GM18868 (cell line): ENCODE results near the gene NFKBIZ.

ENCODE experiments used
- ATAC-seq: cut with Tn5 transposase; IDR thresholded peaks from one replicate; pipeline ENCODE4 v1.9.1; 2021; ENCODE audit warnings: mild to moderate bottlenecking, moderate library complexity; ENCODE audit not compliant: unreplicated experiment

NFKBIZ gene

DNA sequence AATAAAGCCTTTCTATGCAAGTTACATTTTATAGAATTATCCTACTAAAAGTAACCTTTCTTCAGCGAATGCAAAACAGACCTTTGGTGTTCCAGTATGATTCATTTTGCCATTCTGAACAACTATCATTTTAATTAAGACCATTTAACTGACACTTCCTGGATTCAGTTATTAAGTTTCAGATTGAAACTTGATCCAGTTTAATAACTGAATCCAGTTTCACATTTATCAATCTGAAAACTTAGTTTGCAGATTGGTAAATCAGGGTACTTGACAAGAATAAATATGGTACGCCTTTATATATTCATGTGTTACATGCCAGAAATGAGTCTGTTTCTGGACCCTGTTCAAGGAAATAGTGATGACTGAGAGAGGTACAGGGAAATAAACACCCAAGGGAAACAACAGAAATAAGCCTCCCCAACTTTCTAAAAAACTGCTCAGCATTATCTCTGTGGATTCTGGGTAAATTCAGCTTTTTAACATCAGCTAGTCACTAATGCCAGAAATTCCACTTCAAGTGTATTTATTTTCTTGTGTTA lies 23.3 kb upstream of the NFKBIZ start:
- ATAC-seq, result peak; percentile 10

GRCh38 chr3:101827211-101828174 lies 21.8 kb upstream of the NFKBIZ start:
- peak; percentile 83 for ATAC-seq

- ATAC-seq, result no peak
Observed at GRCh38 chr3:101828276-101828675, 21.0 kb upstream of the NFKBIZ start.

- ATAC-seq, result peak; percentile 39
Observed at GRCh38 chr3:101828691-101829436, 20.4 kb upstream of the NFKBIZ start.

DNA sequence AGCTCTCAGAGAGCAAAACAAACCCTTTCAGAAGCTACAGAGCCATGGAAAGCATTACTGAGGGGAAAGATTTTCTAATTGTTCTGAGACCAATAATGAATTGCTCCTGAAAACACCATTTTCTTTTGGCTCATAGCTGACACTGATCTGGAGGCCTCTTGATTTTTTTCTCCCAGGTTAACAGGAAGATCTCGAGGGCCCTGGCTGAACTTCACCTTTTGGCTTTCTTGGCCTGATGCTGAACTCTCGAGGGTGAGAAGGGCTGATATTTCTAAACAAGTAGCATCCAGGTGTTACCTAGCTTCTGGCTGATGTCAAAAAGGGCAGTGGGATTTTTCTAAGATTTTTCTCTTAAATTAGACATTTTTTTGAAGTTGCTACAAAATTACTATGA lies 19.9 kb upstream of the NFKBIZ start:
- ATAC-seq, result no peak

DNA sequence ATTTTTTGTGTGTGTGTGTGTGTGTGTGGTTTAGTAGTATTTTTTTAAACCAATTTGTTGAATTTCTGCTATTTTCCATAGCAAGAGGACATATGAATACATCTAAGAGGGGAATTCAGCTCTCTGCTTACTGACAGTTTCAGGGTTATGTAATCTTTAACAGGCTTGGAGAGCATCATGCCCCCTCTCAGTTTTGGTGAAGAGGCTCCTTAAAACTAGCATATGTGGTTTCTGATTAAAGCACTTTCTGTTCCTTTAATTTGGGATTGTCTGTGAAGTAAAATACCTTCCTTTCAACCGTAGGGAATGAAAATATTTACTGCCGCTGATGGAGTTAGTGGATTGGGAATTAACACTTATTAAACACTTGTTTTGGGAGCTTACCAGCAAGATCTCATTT lies 19.4 kb upstream of the NFKBIZ start:
- peak; percentile 19 for ATAC-seq

GRCh38 chr3:101833446-101833974 lies 15.8 kb upstream of the NFKBIZ start:
- no peak for ATAC-seq

DNA sequence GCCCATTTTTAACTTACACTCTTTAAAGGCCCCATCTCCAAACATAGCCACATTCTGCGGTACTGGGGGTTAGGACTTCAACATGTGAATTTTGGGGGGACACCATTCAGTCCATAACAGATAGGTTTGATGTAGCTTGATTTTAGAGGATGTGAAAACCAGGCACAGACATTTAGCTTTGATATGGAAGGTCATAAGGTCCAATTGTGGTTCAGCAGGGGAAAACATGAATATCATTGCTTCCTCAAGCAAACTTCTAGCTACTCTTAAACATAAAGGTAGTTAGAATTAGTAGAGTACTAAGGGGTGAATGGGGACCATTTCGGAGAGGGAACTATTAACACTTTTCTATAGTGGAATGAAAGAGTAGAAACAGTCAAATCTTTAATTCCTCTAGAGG lies 13.6 kb upstream of the NFKBIZ start:
- no peak for ATAC-seq

GRCh38 chr3:101836160-101836559 lies 13.2 kb upstream of the NFKBIZ start:
- ATAC-seq, result no peak

DNA sequence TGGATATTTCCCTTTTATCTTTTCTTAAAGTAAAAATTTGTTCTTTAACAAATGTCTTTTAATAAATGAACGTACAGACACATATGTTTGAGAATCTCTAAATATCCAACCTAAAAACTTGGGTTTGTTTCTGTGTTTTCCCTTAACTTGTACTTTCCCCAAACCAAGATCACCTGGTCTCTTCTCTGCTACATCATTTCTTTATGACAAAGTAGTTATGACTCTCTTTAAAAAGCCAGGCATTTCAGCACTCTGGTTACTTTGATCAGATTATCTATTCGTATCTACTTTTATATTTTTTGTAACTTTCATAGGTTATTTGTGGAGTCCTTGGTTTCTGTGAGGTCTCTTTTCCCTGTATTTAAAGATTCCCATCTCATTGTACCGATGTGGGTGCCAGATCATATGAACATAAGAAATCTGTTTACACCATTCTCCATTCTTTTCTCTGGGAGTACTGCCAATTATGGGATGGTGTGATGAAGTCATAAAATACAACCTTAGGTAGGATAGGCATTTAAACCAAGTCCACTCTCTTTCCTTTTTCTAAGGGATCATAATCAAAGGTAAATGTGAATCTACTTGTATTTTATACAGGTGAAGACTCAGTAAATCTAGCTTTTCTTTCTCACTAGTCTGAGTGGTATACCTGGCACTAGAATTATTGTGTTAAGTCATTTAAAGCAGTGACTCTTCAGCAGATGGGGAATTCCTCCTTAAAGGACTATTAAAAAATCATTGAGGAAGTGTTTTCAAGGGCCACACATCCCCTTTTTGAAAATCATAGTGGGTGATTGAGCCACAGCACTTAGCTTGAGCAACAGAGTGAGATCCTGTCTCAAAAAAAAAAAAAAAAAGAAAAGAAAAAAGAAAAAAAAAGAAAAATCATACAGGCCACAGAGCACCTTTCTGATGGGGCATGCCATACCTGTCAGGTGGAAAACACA lies 12.4 kb upstream of the NFKBIZ start:
- peak; percentile 50 for ATAC-seq

DNA sequence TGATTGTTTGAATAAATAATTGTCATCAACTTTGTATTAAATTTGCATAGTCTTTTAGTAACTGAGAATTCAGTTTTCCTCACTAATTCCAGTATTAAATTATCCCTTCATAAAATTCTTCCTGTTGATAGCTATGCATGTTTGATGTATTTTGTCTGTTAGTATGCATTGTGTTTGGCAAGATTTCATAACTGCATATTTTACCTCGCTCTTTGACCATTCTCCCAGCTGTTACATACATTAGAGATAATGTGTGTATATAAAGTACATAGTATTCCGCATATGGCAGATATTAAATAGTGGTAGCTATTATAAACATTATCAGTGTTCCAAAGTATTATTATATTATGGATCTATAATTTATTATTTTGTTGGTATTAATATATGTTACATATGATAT lies 10.6 kb upstream of the NFKBIZ start:
- no peak for ATAC-seq

DNA sequence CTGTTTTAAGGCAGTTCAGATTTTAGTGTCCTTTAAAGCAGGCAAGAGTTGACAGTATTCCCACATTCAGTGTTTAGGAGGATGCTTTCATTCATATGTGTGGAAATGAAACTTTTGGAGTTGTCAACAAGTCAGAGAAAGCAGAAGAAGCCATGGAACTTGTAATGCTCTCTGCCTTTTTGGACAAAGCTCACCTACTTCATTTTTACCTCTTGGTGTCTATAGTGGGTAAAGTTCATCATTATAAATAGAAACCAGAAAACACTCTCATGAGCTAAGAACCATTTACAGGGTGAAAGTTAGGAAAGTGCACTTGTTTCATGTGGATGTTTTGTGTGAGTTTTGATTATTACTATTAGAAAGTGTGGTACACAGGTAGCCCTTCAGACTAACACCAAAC lies 9.2 kb upstream of the NFKBIZ start:
- ATAC-seq, result no peak

DNA sequence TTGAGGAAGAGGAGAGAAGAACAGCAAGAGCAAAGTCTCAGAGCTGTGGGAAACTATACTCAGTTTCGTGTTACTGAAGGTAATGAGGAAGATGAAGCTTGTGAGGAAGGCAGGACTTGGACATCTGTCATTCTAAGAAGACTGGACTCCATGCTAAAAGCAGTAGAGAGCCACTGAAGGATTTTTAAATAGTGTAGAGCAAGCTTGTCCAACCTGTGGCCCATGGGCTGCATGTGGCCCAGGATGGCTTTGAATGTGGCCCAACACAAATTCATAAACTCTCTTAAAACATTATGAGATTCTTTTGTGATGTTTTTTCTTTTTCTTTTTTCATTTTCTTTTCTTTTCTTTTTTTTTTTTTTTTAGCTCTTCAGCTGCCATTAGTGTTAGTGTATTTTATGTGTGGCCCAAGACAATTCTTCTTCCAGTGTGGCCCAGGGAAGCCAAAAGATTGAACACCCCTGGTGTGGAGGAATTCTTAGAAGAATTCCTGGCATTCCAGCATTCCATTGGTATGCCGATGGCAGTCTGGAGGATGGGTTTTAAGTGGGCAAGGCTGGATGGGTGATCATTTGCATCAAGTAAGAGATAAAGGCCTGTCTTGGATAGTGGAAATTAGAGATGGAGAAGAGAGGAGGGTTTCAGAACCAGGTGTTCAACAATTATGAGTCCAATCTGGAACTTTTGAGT lies 6.9 kb upstream of the NFKBIZ start:
- no peak for ATAC-seq

GRCh38 chr3:101842935-101843330 lies 6.4 kb upstream of the NFKBIZ start:
- no peak for ATAC-seq

DNA sequence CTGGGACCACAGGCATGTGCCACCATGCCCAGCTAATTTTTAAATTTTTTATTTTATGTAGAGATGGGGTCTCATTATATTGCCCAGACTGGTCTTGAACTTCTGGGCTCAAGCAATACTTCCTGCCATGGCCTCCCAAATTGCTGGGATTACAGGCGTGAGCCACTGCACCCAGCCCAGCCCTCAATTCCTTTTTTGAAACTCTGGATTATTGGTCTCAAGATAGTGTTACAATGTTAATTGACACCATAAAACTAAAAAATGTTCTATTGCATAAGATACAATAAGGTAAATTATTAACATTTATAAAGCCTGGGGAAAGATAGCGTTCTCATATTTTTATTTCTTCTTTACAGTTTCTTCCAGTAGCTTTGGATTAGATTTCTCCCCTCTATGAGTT lies 3.9 kb upstream of the NFKBIZ start:
- ATAC-seq, result no peak

GRCh38 chr3:101846709-101847108 lies 2.6 kb upstream of the NFKBIZ start:
- ATAC-seq, result no peak

GRCh38 chr3:101847328-101847727 lies 2.0 kb upstream of the NFKBIZ start:
- ATAC-seq, result no peak

GRCh38 chr3:101848326-101848725 lies 988 bp upstream of the NFKBIZ start:
- ATAC-seq, result no peak

- peak; percentile 9 for ATAC-seq
Observed at GRCh38 chr3:101849714-101850245, 466 bp downstream of the NFKBIZ start.
